Measurements from ENCODE around the gene BRIP1. TPM values are rescaled to one million over a fixed set of nuclear protein-coding genes. Genes with fewer than 3 reads are reported as not detected.

BRIP1 gene
- total RNA-seq, 3 donors from 2014 or later, result 0.89 to 7.4 (median 3.2) TPM

DNA sequence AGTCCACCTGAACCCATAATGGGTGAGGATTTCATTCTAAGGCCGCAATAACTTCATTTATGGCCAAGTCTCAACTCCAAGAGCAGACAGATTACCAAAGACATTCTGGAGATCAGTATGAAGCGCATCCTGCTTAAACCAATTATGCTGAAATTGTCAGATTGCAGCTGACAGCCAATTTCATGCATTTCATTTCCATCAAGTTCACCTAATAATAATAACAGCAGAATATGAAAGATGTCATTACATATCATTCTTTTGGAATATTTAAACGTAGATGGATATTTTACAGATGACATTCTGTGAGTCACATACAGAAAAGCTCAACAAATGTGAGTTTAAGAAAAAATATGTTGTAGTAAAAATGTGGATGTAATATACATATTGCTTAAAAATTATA, 217.4 kb downstream of the BRIP1 start:
- DNase-seq (no peak), ATAC-seq (no peak)
- TF ChIP-seq, protein P1, sequence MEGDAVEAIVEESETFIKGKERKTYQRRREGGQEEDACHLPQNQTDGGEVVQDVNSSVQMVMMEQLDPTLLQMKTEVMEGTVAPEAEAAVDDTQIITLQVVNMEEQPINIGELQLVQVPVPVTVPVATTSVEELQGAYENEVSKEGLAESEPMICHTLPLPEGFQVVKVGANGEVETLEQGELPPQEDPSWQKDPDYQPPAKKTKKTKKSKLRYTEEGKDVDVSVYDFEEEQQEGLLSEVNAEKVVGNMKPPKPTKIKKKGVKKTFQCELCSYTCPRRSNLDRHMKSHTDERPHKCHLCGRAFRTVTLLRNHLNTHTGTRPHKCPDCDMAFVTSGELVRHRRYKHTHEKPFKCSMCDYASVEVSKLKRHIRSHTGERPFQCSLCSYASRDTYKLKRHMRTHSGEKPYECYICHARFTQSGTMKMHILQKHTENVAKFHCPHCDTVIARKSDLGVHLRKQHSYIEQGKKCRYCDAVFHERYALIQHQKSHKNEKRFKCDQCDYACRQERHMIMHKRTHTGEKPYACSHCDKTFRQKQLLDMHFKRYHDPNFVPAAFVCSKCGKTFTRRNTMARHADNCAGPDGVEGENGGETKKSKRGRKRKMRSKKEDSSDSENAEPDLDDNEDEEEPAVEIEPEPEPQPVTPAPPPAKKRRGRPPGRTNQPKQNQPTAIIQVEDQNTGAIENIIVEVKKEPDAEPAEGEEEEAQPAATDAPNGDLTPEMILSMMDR (IDR thresholded peaks at IDR 0.05), result no peak
- Histone ChIP-seq H3K4me1 (ENCODE audit: low read depth) (no peaks in the 10 kb centered on the region), H3K4me3 (no peak overlapping the region), H3K36me3 (ENCODE audit: low read depth) (no peaks in the 10 kb centered on the region), H3K9me3 (peaks cover 4% of the 10 kb centered on the region)
- intact Hi-C loops (cut with DNase I, micrococcal nuclease), result no loop called here

- no peaks in the 10 kb centered on the region for H3K4me1 ChIP-seq (ENCODE audit: low read depth)
- H3K36me3 ChIP-seq (ENCODE audit: low read depth), result no peaks in the 10 kb centered on the region
- ATAC-seq (no peak), DNase-seq (no peak)
- no peaks in the 10 kb centered on the region for H3K9me3 ChIP-seq
- no peak overlapping the region for H3K4me3 ChIP-seq
- TF ChIP-seq, protein P1 (IDR thresholded peaks at IDR 0.05), result no peak
- intact Hi-C loops (cut with DNase I, micrococcal nuclease), result no loop called here
Observed at GRCh38 chr17:61644800-61645774, 218.2 kb downstream of the BRIP1 start.

DNA sequence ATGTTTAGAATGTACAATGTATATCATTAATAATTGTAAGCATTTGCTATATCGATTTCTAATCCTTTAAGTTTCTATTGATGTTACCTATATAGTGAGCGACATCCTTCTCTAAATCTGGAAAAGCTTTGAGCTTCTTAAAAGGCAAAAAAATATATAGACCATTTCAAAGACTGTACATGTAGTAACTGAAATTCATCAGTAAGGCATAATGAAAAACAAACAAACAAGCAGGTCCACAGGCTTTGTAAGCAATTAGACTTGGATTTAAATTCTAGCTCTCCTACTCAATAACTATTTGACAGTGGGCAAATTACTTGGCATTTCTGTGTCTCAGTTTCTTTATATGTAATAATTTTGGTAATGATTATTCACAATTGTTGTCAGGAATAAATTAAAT, 220.6 kb downstream of the BRIP1 start:
- Histone ChIP-seq H3K4me3 (no peak overlapping the region), H3K9me3 (no peaks in the 10 kb centered on the region), H3K36me3 (ENCODE audit: low read depth) (no peaks in the 10 kb centered on the region), H3K4me1 (ENCODE audit: low read depth) (no peaks in the 10 kb centered on the region)
- intact Hi-C loops (cut with DNase I, micrococcal nuclease), result no loop called here
- TF ChIP-seq, protein P1 (IDR thresholded peaks at IDR 0.05), result no peak
- ATAC-seq (no peak), DNase-seq (no peak)

DNA sequence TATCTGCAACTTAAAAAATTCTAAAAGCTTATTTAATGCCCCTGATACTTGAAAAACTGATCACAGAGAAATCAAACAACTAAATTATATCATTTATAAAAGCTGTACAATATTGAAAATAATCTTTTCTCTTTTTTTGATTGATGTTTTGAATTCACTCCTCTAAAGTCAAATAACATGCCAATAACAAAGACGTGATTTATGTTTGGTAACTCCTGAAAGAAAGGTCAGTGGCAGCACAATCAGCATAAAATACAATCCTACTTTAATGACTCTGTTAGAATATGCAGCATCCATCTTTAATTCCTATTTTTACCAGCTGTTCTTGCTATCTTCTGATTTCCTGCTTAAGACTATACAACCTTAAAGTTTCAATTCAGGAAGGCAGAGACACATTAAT, 221.6 kb downstream of the BRIP1 start:
- H3K4me3 ChIP-seq, result no peak overlapping the region
- DNase-seq (no peak), ATAC-seq (no peak)
- intact Hi-C loops (cut with DNase I, micrococcal nuclease), result no loop called here
- H3K4me1 ChIP-seq (ENCODE audit: low read depth), result no peaks in the 10 kb centered on the region
- no peaks in the 10 kb centered on the region for H3K9me3 ChIP-seq
- no peaks in the 10 kb centered on the region for H3K36me3 ChIP-seq (ENCODE audit: low read depth)
- TF ChIP-seq, protein P1 (IDR thresholded peaks at IDR 0.05), result no peak

GRCh38 chr17:61641084-61641483, 222.2 kb downstream of the BRIP1 start:
- intact Hi-C loops (cut with DNase I, micrococcal nuclease), result no loop called here
- no peaks in the 10 kb centered on the region for H3K4me1 ChIP-seq (ENCODE audit: low read depth)
- TF ChIP-seq, protein P1 (IDR thresholded peaks at IDR 0.05), result no peak
- DNase-seq (no peak), ATAC-seq (no peak)
- no peaks in the 10 kb centered on the region for H3K36me3 ChIP-seq (ENCODE audit: low read depth)
- no peak overlapping the region for H3K4me3 ChIP-seq
- no peaks in the 10 kb centered on the region for H3K9me3 ChIP-seq

Measured in mucosa of descending colon (tissue), 3 donors.